ENCODE measurements around the gene GANAB. TPM values are rescaled to one million over a fixed set of nuclear protein-coding genes. Genes with fewer than 3 reads are reported as not detected.

GANAB gene
- total and polyA plus RNA-seq, 2 of the 13 experiments (the other 11 are each of a cell fraction or from before 2014, with no cell fraction given), result 99.5 to 234 TPM

DNA sequence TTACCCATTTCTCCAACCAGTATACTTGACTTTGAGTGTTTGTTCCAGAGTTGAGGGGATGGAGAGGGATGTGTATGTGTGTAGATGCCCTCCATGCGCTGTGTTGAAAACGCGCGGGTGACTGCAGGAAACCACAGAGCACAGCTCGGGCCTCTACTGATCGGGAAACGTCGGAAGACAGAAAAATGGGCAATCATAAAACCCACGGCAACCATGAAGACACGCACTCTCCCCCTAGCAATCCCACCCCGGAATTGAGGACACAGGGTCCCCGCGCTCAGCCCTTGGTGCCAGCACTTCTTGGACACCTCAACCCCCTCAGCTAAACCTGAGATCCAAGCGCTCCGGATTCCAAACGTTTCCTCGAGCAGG is 24.8 kb upstream of the GANAB start (continued):
- TF ChIP-seq ZNF740 (CRISPR knock-in tag; IDR thresholded peaks at IDR 0.05), result no peak
- no peak for TF ChIP-seq SMYD3 (CRISPR knock-in tag; IDR thresholded peaks at IDR 0.05)
- no peak for TF ChIP-seq NONO (IDR thresholded peaks at IDR 0.05)
- no peak for TF ChIP-seq NONO (CRISPR knock-in tag; conservative IDR thresholded peaks at IDR 0.05)
- TF ChIP-seq ZNF710 (CRISPR knock-in tag; IDR thresholded peaks at IDR 0.05; ENCODE audit: borderline replicate concordance), result no peak
- peak; percentile 13; the same call in 1 of the 2 replicates for TF ChIP-seq ZZZ3 (CRISPR knock-in tag; IDR thresholded peaks at IDR 0.05; ENCODE audit: borderline replicate concordance)
- no peak for TF ChIP-seq ZNF850 (CRISPR knock-in tag; conservative IDR thresholded peaks at IDR 0.05)
- TF ChIP-seq ZNF703 (CRISPR knock-in tag; IDR thresholded peaks at IDR 0.05; ENCODE audit: borderline replicate concordance), result 0 out of 2 replicates have a peak, but pooled peaks have one; percentile 17
- TF ChIP-seq ZNF12 (CRISPR knock-in tag; IDR thresholded peaks at IDR 0.05), result 0 out of 2 replicates have a peak, but pooled peaks have one; percentile 18
- TF ChIP-seq HNF4G (IDR thresholded peaks at IDR 0.05; ENCODE audit: borderline replicate concordance, low read depth, low read length), result no peak
- no peak for TF ChIP-seq HNF4G (CRISPR knock-in tag; IDR thresholded peaks at IDR 0.05; ENCODE audit: borderline replicate concordance, low read depth)
- TF ChIP-seq MAZ (IDR thresholded peaks at IDR 0.05; ENCODE audit: borderline replicate concordance, low read depth, low read length), result no peak
- TF ChIP-seq MAZ (CRISPR knock-in tag; IDR thresholded peaks at IDR 0.05; ENCODE audit: low read depth), result no peak
- TF ChIP-seq ATF7-NPFF (CRISPR knock-in tag; IDR thresholded peaks at IDR 0.05; ENCODE audit: low read depth), result peak; percentile 65; the same call in 1 of the 2 replicates
- no peak for TF ChIP-seq ADNP (CRISPR knock-in tag; IDR thresholded peaks at IDR 0.05)
- TF ChIP-seq, protein P1, sequence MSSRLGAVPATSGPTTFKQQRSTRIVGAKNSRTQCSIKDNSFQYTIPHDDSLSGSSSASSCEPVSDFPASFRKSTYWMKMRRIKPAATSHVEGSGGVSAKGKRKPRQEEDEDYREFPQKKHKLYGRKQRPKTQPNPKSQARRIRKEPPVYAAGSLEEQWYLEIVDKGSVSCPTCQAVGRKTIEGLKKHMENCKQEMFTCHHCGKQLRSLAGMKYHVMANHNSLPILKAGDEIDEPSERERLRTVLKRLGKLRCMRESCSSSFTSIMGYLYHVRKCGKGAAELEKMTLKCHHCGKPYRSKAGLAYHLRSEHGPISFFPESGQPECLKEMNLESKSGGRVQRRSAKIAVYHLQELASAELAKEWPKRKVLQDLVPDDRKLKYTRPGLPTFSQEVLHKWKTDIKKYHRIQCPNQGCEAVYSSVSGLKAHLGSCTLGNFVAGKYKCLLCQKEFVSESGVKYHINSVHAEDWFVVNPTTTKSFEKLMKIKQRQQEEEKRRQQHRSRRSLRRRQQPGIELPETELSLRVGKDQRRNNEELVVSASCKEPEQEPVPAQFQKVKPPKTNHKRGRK (CRISPR knock-in tag; IDR thresholded peaks at IDR 0.05), result no peak
- TF ChIP-seq, protein P2, sequence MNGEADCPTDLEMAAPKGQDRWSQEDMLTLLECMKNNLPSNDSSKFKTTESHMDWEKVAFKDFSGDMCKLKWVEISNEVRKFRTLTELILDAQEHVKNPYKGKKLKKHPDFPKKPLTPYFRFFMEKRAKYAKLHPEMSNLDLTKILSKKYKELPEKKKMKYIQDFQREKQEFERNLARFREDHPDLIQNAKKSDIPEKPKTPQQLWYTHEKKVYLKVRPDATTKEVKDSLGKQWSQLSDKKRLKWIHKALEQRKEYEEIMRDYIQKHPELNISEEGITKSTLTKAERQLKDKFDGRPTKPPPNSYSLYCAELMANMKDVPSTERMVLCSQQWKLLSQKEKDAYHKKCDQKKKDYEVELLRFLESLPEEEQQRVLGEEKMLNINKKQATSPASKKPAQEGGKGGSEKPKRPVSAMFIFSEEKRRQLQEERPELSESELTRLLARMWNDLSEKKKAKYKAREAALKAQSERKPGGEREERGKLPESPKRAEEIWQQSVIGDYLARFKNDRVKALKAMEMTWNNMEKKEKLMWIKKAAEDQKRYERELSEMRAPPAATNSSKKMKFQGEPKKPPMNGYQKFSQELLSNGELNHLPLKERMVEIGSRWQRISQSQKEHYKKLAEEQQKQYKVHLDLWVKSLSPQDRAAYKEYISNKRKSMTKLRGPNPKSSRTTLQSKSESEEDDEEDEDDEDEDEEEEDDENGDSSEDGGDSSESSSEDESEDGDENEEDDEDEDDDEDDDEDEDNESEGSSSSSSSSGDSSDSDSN (CRISPR knock-in tag; IDR thresholded peaks at IDR 0.05), result no peak
- no peak for TF ChIP-seq SP1 (IDR thresholded peaks at IDR 0.05)
- 0 out of 2 replicates have a peak, but pooled peaks have one; percentile 3 for TF ChIP-seq SP1 (CRISPR knock-in tag; IDR thresholded peaks at IDR 0.05)
- no peak for TF ChIP-seq CREB1 (IDR thresholded peaks at IDR 0.05)
- peak; percentile 28; the same call in 1 of the 2 replicates for TF ChIP-seq CREB1 (CRISPR knock-in tag; IDR thresholded peaks at IDR 0.05)
- no peak for TF ChIP-seq ZNF576 (CRISPR knock-in tag; IDR thresholded peaks at IDR 0.05)
